H1 (cell line): ENCODE measurements around the gene PPIB. TPM values are rescaled to one million over a fixed set of nuclear protein-coding genes. Genes with fewer than 3 reads are reported as not detected.

Source experiments
- CTCF ChIA-PET: fragments of 300-600 bp; sonication (Branson Sonifier 250); formaldehyde crosslinking; loops from one replicate; lab custom pipeline; 2021; ENCODE audit not compliant: partially characterized antibody; lab: Charles Lee
- POLR2A ChIA-PET: fragments of 300-600 bp; sonication (Branson Sonifier 250); formaldehyde crosslinking; loops from one replicate; lab custom pipeline; 2021; ENCODE audit warnings: inconsistent platforms; ENCODE audit not compliant: partially characterized antibody; lab: Charles Lee
- DNase-seq, 2 experiments: peaks; one replicate each; pipeline versions ENCODE4 v3.0.0 to v3.0.0-alpha.2; 2010 to 2022; ENCODE audit warnings: low spot score in 2 of 2, low read depth in 1 of 2, mixed read lengths in 1 of 2
- FAIRE-seq: peaks from 2 replicates; lab custom pipeline; 2011; peaks lifted over from hg19 to GRCh38; lab: Jason Lieb, UNC
- H2AFZ ChIP-seq: 2 replicates; pipeline ENCODE4 v1.8.1; 2012; ENCODE audit warnings: low read length, inconsistent platforms
- H2AK5ac ChIP-seq: 2 replicates; pipeline ENCODE4 v1.6.1; 2013; ENCODE audit warnings: low read depth, low read length
- H2BK120ac ChIP-seq: replicated peaks from 2 replicates; pipeline ENCODE3; 2013; ENCODE audit warnings: low read depth, low read length, inconsistent platforms
- H2BK12ac ChIP-seq: 2 replicates; pipeline ENCODE4 v1.6.1; 2013; ENCODE audit warnings: low read depth, low read length
- H2BK15ac ChIP-seq: 2 replicates; pipeline ENCODE4 v1.6.1; 2013; ENCODE audit warnings: low read length
- H2BK20ac ChIP-seq: 2 replicates; pipeline ENCODE4 v1.6.1; 2013; ENCODE audit warnings: low read length
- H2BK5ac ChIP-seq: 2 replicates; pipeline ENCODE4 v1.6.1; 2013; ENCODE audit warnings: low read depth, low read length
- H3K14ac ChIP-seq: 2 replicates; pipeline ENCODE4 v1.6.1; 2013; ENCODE audit warnings: inconsistent platforms; ENCODE audit not compliant: insufficient read length
- H3K18ac ChIP-seq: 2 replicates; pipeline ENCODE4 v1.6.1; 2013; ENCODE audit warnings: low read length; ENCODE audit errors: extremely low read depth
- H3K23ac ChIP-seq: 2 replicates; pipeline ENCODE4 v1.6.1; 2013; ENCODE audit warnings: inconsistent platforms; ENCODE audit not compliant: insufficient read length
- H3K23me2 ChIP-seq: 2 replicates; pipeline ENCODE4 v1.6.1; 2013; ENCODE audit warnings: low read depth, low read length
- H3K27ac ChIP-seq: 2 replicates; pipeline ENCODE4 v1.6.1; 2011; ENCODE audit warnings: low read depth, low read length, inconsistent platforms
- H3K27me3 ChIP-seq, 4 experiments: replicated peaks in 1 of 4; 1 replicate in 1 of 4; 2 replicates in 3 of 4; pipeline versions ENCODE4 v1.6.1 to v1.8.1; 2011 to 2013; ENCODE audit warnings: low read length in 3 of 4, mild to moderate bottlenecking in 3 of 4, inconsistent platforms in 2 of 4, mixed read lengths in 2 of 4, moderate library complexity in 1 of 4; ENCODE audit not compliant: control insufficient read depth in 3 of 4, insufficient read depth in 3 of 4; ENCODE audit errors: extremely low read depth in 1 of 4
- H3K36me3 ChIP-seq, 4 experiments: 2 replicates each; pipeline versions ENCODE4 v1.6.1 to v1.8.1; 2011 to 2013; ENCODE audit warnings: mild to moderate bottlenecking in 4 of 4, low read length in 3 of 4, moderate library complexity in 2 of 4, control low read depth in 1 of 4, inconsistent platforms in 1 of 4; ENCODE audit not compliant: insufficient read depth in 4 of 4, control insufficient read depth in 2 of 4
- H3K4ac ChIP-seq: replicated peaks from 2 replicates; pipeline ENCODE3; 2013; ENCODE audit warnings: low read length, low read depth, mixed read lengths, inconsistent platforms; ENCODE audit not compliant: insufficient read length
- H3K4me1 ChIP-seq, 4 experiments: replicated peaks in 1 of 4; 1 replicate in 1 of 4; 2 replicates in 3 of 4; pipeline versions ENCODE4 v1.6.1 to v1.8.1; 2011 to 2013; ENCODE audit warnings: low read length in 3 of 4, inconsistent platforms in 2 of 4, mixed read lengths in 1 of 4; ENCODE audit not compliant: insufficient read depth in 4 of 4, control insufficient read depth in 3 of 4
- H3K4me2 ChIP-seq, 2 experiments: 2 replicates each; pipeline versions ENCODE4 v1.6.1 to v1.8.1; 2011 to 2013; ENCODE audit warnings: low read depth in 2 of 2, low read length in 2 of 2, control low read depth in 1 of 2, inconsistent platforms in 1 of 2, mild to moderate bottlenecking in 1 of 2; ENCODE audit not compliant: insufficient read depth in 1 of 2
- H3K4me3 ChIP-seq, 4 experiments: fragments of 200-600, 300-600 bp in 1 of 4; sonication (generic), shearing (Covaris generic), sonication (Bioruptor Twin) in 1 of 4; 2 replicates each; pipeline versions ENCODE4 v1.5.1 to v1.8.1; 2011 to 2016; ENCODE audit warnings: low read length in 4 of 4, low read depth in 3 of 4, control low read depth in 2 of 4, inconsistent platforms in 2 of 4, mild to moderate bottlenecking in 2 of 4, mixed read lengths in 1 of 4, moderate library complexity in 1 of 4; ENCODE audit not compliant: insufficient read depth in 2 of 4; ENCODE audit errors: extremely low read depth in 1 of 4
- H3K56ac ChIP-seq: replicated peaks from 2 replicates; pipeline ENCODE3; 2013; ENCODE audit warnings: low read depth, mild to moderate bottlenecking, mixed read lengths, low read length, inconsistent platforms; ENCODE audit not compliant: insufficient read length
- H3K79me1 ChIP-seq: 2 replicates; pipeline ENCODE4 v1.6.1; 2013; ENCODE audit warnings: low read depth, low read length, control low read depth
- H3K79me2 ChIP-seq, 2 experiments: 2 replicates each; pipeline versions ENCODE4 v1.6.1 to v1.8.1; 2012 to 2013; ENCODE audit warnings: low read length in 2 of 2, mild to moderate bottlenecking in 2 of 2, inconsistent platforms in 1 of 2; ENCODE audit not compliant: insufficient read depth in 2 of 2, control insufficient read depth in 1 of 2
- H3K9ac ChIP-seq, 4 experiments: replicated peaks in 1 of 4; 1 replicate in 1 of 4; 2 replicates in 3 of 4; pipeline versions ENCODE4 v1.6.1 to v1.8.1; 2011 to 2013; ENCODE audit warnings: low read depth in 3 of 4, low read length in 3 of 4, control low read depth in 2 of 4, mild to moderate bottlenecking in 2 of 4, moderate library complexity in 2 of 4, inconsistent platforms in 1 of 4; ENCODE audit errors: extremely low read depth in 1 of 4
- H3K9me3 ChIP-seq, 2 experiments: 2 replicates each; pipeline versions ENCODE4 v1.6.1 to v1.8.1; 2012 to 2013; ENCODE audit warnings: mild to moderate bottlenecking in 2 of 2, moderate library complexity in 2 of 2, control low read depth in 1 of 2, inconsistent platforms in 1 of 2, low read depth in 1 of 2, low read length in 1 of 2, mixed read lengths in 1 of 2; ENCODE audit not compliant: insufficient read depth in 2 of 2
- H4K20me1 ChIP-seq, 2 experiments: replicated peaks in 1 of 2; 2 replicates each; pipeline versions ENCODE3 to v1.8.1; 2011 to 2013; ENCODE audit warnings: inconsistent platforms in 2 of 2, low read length in 2 of 2, mild to moderate bottlenecking in 1 of 2; ENCODE audit not compliant: insufficient read depth in 2 of 2, control insufficient read depth in 1 of 2
- H4K5ac ChIP-seq: 2 replicates; pipeline ENCODE4 v1.6.1; 2013; ENCODE audit warnings: low read length, low read depth, mixed read lengths, inconsistent platforms; ENCODE audit not compliant: insufficient read length
- H4K8ac ChIP-seq: 2 replicates; pipeline ENCODE4 v1.8.0; 2013; ENCODE audit warnings: mild to moderate bottlenecking, moderate library complexity, low read length, inconsistent platforms; ENCODE audit not compliant: insufficient read depth; ENCODE audit errors: extremely low read depth
- H4K91ac ChIP-seq: replicated peaks from 2 replicates; pipeline ENCODE3; 2013; ENCODE audit warnings: low read length, mixed read lengths, inconsistent platforms; ENCODE audit not compliant: insufficient read length
- BCL11A ChIP-seq, 2 experiments: IDR thresholded peaks; one replicate each; pipeline ENCODE4 v1.6.1; 2011; ENCODE audit warnings: low read depth in 2 of 2, low read length in 2 of 2, mild to moderate bottlenecking in 2 of 2
- BRCA1 ChIP-seq: IDR thresholded peaks from 2 replicates; pipeline ENCODE4 v1.6.1; 2012; ENCODE audit warnings: low read depth, low read length, improper control_type of control experiment
- CHD1 ChIP-seq: IDR thresholded peaks from 2 replicates; pipeline ENCODE4 v1.6.1; 2012; ENCODE audit warnings: low read depth, low read length, improper control_type of control experiment
- CREB1 ChIP-seq: IDR thresholded peaks from 2 replicates; pipeline ENCODE4 v1.6.1; 2012; ENCODE audit warnings: inconsistent platforms
- EZH2 ChIP-seq: fragments of 200-600 bp; sonication (generic); IDR thresholded peaks from 2 replicates; pipeline ENCODE4 v1.7.1; 2012; ENCODE audit warnings: low read depth, mild to moderate bottlenecking, moderate library complexity, low read length, inconsistent platforms; ENCODE audit not compliant: severe bottlenecking
- GABPA ChIP-seq: IDR thresholded peaks from 2 replicates; pipeline ENCODE4 v1.6.1; 2011; ENCODE audit warnings: mild to moderate bottlenecking, low read length, moderate library complexity, borderline replicate concordance; ENCODE audit not compliant: insufficient read depth
- KDM4A ChIP-seq: IDR thresholded peaks from one replicate; pipeline ENCODE4 v1.7.1; 2012; ENCODE audit warnings: low read depth, mild to moderate bottlenecking, moderate library complexity, low read length, inconsistent platforms; ENCODE audit not compliant: severe bottlenecking
- KDM5A ChIP-seq: fragments of 200-600 bp; IDR thresholded peaks from 2 replicates; pipeline ENCODE4 v1.7.1; 2012; ENCODE audit warnings: mild to moderate bottlenecking, low read length, inconsistent platforms, mixed read lengths
- MAFK ChIP-seq: IDR thresholded peaks from 2 replicates; pipeline ENCODE4 v1.6.1; 2012; ENCODE audit warnings: low read depth, mild to moderate bottlenecking, improper control_type of control experiment, low read length
- RXRA ChIP-seq: IDR thresholded peaks from 2 replicates; pipeline ENCODE4 v1.6.1; 2011; ENCODE audit warnings: low read depth, mild to moderate bottlenecking, low read length, moderate library complexity; ENCODE audit not compliant: insufficient read depth
- SIN3A ChIP-seq, 2 experiments: IDR thresholded peaks in 1 of 2; conservative IDR thresholded peaks in 1 of 2; 2 replicates each; pipeline ENCODE4 v1.6.1; 2011 to 2012; ENCODE audit warnings: low read length in 2 of 2, improper control_type of control experiment in 1 of 2, low read depth in 1 of 2, mild to moderate bottlenecking in 1 of 2
- TBP ChIP-seq: IDR thresholded peaks from 2 replicates; pipeline ENCODE4 v1.6.1; 2011; ENCODE audit warnings: low read depth, low read length, improper control_type of control experiment
- USF2 ChIP-seq: IDR thresholded peaks from 2 replicates; pipeline ENCODE4 v1.6.1; 2011; ENCODE audit warnings: low read length, improper control_type of control experiment
- WGBS, 2 experiments: shearing (Covaris generic) in 1 of 2; methylation state at CpG; one replicate each; pipeline versions ENCODE4 v1.1.6 to v1.1.7; 2013 to 2015; ENCODE audit warnings: low lambda C conversion rate in 2 of 2, mixed read lengths in 2 of 2, inconsistent platforms in 1 of 2, low coverage in 1 of 2, missing lambda C conversion rate in 1 of 2; ENCODE audit not compliant: insufficient replicate concordance in 2 of 2, insufficient coverage in 1 of 2, insufficient read length in 1 of 2; ENCODE audit errors: extremely low coverage in 1 of 2, missing lambda C conversion rate in 1 of 2; 5-methylcytosine and 5-hydroxymethylcytosine counted together
- polyA plus RNA-seq, 7 experiments: library from polyadenylated mRNA; depleted of rRNA in 3 of 7; stranded (reverse) in 5 of 7; unstranded in 2 of 7; fragments of >200 nt in 5 of 7; fragments of 200-250 nt in 2 of 7; gene quantifications; 1 replicate in 5 of 7; 2 replicates in 1 of 7; 4 replicates in 1 of 7; pipeline versions ENCODE4 v1.2.1 to v1.2.3, GENCODE V29; 2011 to 2013; ENCODE audit warnings: missing spikeins in 2 of 7, mixed read lengths in 2 of 7
- total RNA-seq: library from RNA; stranded (reverse); fragmentation: NEBNext Ultra II Directional; extraction: Animal tissue kit (Norgen Biotek cat#: 25700); gene quantifications from 2 replicates; pipeline ENCODE4 v1.2.1, GENCODE V29; 2021

Gene PPIB
- total and polyA plus RNA-seq, 2 of the 8 experiments (the other 6 are each of a cell fraction or from before 2014, with no cell fraction given) = 558 to 579 TPM

GRCh38 chr15:64148168-64148567 lies 14.7 kb downstream of the PPIB start:
- POLR2A ChIA-PET = interaction anchor here (2.3 kb wide), 1 partner anchor 9 kb away, joined by 7 read pairs; no protein-coding TSS in a partner anchor
- no peak overlapping the region for H3K4ac ChIP-seq
- 92% methylated on average over 7 of the region's 7 CpGs; no CpG with 5 or more reads in 1 of the 2 experiments for WGBS, 2 experiments
- no peak for TF ChIP-seq CREB1
- TF ChIP-seq KDM4A = no peak
- TF ChIP-seq EZH2 = no peak
- TF ChIP-seq SIN3A (conservative IDR thresholded peaks at IDR 0.05 in 1 of 2, IDR thresholded peaks at IDR 0.05 in 1 of 2; ENCODE audit: low read depth in 1 of 2, low read length in 2 of 2) = no peak
- TF ChIP-seq BCL11A (IDR thresholded peaks at IDR 0.05; ENCODE audit: low read depth in 2 of 2, low read length in 2 of 2) = no peak
- no peak for TF ChIP-seq USF2
- TF ChIP-seq CHD1 = no peak
- no peak for TF ChIP-seq RXRA
- TF ChIP-seq TBP = no peak
- TF ChIP-seq BRCA1 = no peak
- TF ChIP-seq GABPA = no peak
- no peak for TF ChIP-seq MAFK
- TF ChIP-seq KDM5A = no peak

More at GRCh38 chr15:64148168-64148567, 14.7 kb downstream of the PPIB start:
- Histone ChIP-seq H4K8ac (no peak overlapping the region), H3K27ac (no peak overlapping the region), H3K23me2 (peaks cover 9% of the 10 kb centered on the region; the same call in 1 of the 2 replicates), H3K79me2 (no peaks in the 10 kb centered on the region), H4K20me1 (peaks cover 2 to 3% of the 10 kb centered on the region in 2 experiments), H3K79me1 (no peaks in the 10 kb centered on the region), H2AFZ (no peak overlapping the region), H2BK20ac (no peak overlapping the region), H3K4me2 (no peak overlapping the region), H3K14ac (no peak overlapping the region), H3K9ac (no peak overlapping the region), H2BK120ac (no peak overlapping the region), H4K5ac (no peak overlapping the region), H3K36me3 (no peaks in the 10 kb centered on the region), H2BK12ac (no peak overlapping the region), H2BK15ac (no peak overlapping the region), H2BK5ac (no peak overlapping the region), H3K23ac (no peak overlapping the region), H3K4me1 (peaks cover 0 to 8% (median 6%) of the 10 kb centered on the region in 4 experiments; a peak in 6 of 7 replicates), H3K9me3 (no peaks in the 10 kb centered on the region), H3K56ac (no peak overlapping the region), H3K27me3 (peaks cover 0 to 18% (median 14%) of the 10 kb centered on the region in 4 experiments; a peak in 5 of 7 replicates), H3K18ac (no peak overlapping the region), H4K91ac (no peak overlapping the region), H3K4me3 (no peak overlapping the region), H2AK5ac (no peak overlapping the region)
- no peak for FAIRE-seq
- no peak for DNase-seq
- CTCF ChIA-PET = interaction anchor here (0.6 to 1.8 kb wide), 6 partner anchors 10 to 208 kb away, joined by 3 to 7 read pairs (median 3); partner anchors contain the start of gene CSNK1G1
